GM21515 (cell line): Measurements from ENCODE around the gene ZNF768.
"Not testable (repeated sequence)": the region's sequence is repeated elsewhere in the genome, so short reads cannot be mapped to it uniquely, and the experiment has no call there.

Source experiments
- ATAC-seq: cut with Tn5 transposase; IDR thresholded peaks from one replicate; pipeline ENCODE4 v1.9.1; 2021; ENCODE audit not compliant: unreplicated experiment

Gene ZNF768

DNA sequence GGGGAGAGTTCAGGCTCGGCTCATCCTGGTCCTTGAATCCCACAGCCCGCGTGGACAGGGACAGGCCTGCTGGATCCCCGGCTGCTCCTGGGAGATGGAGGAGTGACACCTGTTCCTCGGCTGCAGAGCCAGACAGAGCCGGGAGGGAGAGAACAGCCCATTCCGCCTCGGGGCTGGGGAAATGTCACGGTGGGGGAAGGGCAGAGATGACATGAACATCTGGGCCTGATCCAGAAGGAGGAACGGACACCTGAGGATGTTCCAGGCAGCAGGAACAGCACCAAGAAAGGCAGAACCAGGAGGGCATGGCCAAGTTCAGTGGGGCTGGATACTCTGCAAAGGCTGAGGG lies 29.7 kb upstream of the ZNF768 start:
- ATAC-seq = no peak

GRCh38 chr16:30555315-30556124 lies 29.2 kb upstream of the ZNF768 start:
- ATAC-seq = no peak

- no peak for ATAC-seq
Observed at GRCh38 chr16:30554557-30555314, 28.4 kb upstream of the ZNF768 start.

- no peak for ATAC-seq
Observed at GRCh38 chr16:30553393-30553899, 27.1 kb upstream of the ZNF768 start.

GRCh38 chr16:30552956-30553355 lies 26.6 kb upstream of the ZNF768 start:
- ATAC-seq = no peak

DNA sequence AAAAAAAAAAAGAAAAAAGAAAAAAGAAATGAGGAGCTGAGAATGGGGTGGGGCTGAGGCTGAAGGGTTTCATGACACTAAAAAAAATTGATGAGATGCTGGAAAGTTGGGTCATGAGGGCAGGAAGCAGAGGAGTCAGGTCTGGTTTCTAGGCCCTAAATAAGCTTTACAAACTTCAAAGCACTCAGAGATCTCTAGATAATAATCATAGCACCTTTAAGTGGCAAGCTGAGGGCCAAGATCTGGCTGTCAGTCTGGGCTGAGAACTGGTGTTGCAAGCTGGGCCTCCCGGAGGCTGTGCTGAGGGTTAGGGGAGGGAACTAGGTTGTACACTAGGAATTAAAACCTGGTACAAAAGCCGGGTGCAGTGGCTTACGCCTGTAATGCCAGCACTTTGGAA lies 25.4 kb upstream of the ZNF768 start:
- ATAC-seq = no peak

GRCh38 chr16:30548416-30549253 lies 22.3 kb upstream of the ZNF768 start:
- ATAC-seq = no peak

DNA sequence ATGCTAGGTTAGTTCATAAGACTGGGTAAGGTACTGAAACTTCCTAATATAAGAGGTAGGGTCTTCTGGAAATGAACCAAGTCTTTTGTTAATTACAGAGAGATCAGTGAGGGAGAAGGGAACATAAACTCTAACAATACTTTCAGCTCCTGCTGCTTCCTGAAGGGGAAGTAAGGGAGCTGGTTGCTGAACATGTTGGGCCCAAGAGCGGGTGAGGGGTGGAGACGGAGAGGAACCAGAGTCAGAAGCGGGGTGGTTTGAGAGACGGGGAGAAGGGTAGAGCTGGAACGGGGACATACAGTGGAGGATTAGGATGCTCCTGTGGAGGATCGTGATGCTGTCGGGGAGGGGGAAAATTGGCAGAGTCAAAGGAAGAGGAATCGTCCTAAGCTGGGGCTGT lies 19.7 kb upstream of the ZNF768 start:
- no peak for ATAC-seq

GRCh38 chr16:30543067-30543466 lies 16.7 kb upstream of the ZNF768 start:
- no peak for ATAC-seq

DNA sequence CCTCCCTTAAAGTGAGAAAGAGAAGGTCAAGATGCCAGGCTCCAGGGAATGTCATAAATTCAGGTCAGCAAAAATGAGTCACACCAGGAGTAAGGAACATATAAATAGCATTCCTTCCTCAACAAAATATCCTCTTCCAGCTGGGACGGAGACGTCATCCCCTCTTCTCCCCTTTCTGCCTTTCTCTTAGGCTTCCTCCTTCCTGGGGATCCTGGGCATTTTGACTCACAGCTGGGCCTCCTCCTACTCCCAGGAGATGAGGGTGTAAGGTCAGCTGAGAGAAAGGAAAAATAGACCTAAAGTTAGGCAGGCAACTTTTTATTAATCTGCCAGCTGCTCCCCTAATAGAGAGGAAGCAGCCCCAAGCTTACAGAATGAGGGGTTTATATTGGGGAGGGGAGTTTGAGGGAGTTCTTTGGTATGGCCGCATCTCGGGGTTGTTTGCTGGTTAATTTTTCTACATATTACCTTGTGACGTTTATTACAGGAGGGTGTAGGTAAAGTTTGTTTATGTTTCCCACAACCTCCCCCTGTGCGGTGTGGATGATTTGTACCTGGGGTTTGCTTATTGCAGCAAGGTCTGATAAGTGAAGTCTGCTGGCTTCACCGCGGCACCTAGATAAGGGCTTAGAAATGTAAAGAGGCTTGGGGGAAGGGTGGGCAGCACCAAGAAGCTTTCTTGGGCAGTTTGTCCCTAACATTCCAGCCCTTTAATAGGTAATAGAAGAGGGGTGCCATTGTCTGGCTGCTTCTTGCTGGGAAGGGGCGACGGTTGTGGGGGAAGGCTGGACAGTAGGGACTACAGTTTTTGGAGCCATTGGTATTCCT lies 15.3 kb upstream of the ZNF768 start:
- ATAC-seq = no peak

DNA sequence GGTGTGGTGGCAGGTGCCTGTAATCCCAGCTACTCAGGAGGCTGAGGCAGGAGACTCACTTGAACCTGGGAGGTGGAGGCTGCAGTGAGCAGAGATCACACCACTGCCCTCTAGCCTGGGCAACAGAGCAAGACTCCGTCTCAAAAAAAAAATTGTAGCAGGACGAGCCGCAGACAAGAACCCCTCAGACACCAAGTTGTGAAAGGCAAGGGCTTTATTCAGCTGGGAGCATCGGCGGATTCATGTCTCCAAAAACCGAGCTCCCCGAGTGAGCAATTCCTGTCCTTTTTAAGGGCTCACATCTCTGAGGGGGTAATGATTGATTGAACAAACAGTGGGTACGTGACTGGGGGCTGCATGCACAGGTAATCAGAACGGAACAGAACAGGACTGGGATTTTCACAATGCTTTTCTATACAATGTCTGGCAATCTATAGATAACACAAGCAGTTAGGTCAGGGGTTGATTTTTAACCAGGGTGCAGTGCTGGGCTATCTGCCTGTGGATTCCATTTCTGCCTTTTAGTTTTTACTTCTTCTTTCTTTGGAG lies 14.6 kb upstream of the ZNF768 start:
- not testable (repeated sequence) for ATAC-seq

GRCh38 chr16:30539986-30540526 lies 13.7 kb upstream of the ZNF768 start:
- ATAC-seq = not testable (repeated sequence)

- ATAC-seq = no peak
Observed at GRCh38 chr16:30539000-30539964, 12.9 kb upstream of the ZNF768 start.

DNA sequence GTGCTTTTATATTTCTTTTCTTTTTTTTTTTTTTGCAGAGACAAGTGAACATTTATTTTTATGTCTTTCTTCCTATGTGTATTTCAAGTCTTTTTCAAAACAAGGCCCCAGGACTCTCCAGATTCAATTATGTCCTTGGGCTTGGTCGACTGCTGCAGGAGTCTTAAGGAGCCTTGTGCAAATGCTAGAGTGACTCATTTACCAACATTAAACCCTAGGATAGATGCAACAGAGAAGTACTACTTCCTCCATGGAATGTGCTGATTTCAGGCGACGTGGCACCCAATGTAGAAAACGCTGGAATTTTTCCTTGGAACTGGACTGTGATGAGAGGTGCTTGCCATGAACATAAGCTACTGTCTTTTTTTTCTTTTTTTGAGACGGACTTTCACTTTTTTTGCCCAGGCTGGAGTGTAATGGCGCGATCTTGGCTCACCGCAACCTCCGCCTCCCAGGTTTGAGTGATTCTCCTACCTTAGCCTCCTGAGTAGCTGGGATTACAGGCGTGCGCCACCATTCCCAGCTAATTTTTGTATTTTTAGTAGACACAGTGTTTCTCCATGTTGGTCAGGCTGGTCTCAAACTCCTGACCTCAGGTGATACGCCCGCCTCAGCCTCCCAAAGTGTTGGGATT lies 10.1 kb upstream of the ZNF768 start:
- ATAC-seq = not testable (repeated sequence)

- peak; percentile 37 for ATAC-seq
Observed at GRCh38 chr16:30535777-30536190, 9.4 kb upstream of the ZNF768 start.

DNA sequence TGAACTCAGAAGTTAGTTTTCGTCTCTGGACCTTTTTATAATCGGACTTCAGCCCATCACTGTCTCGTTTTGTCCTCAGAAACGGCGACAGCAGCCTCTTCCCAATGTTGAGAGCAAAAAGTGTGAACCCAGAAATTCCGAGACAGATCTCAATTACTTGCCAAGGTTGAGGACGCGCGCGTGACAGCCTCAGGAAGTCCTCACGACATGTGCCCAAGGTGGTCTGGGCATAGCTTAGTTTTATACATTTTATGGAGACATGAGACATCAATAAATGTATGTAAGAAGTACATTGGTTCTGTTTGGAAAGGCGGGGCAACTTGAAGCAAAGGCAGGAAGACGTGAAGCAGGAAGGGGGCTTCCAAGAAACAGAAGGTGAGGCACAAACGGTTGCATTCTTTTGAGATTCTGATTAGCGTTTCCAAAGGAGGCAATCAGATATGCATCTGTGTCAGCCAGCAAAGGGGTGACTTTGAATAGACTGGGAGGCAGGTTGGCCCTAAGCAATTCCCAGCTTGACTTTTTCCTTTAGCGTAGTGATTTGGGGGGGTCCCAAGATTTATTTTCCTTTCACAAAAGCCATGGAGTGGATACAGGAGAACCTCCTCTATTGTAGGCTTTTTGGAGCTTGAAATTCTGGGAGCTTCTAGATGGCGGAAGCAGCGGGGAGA lies 8.9 kb upstream of the ZNF768 start:
- peak; percentile 14 for ATAC-seq

- peak; percentile 55 for ATAC-seq
Observed at GRCh38 chr16:30534368-30535105, 8.2 kb upstream of the ZNF768 start, which contains the start of gene ZNF747. Gene ZNF747, minus strand, starts transcription at chr16:30534858. Its CDS starts 179 bp downstream, at chr16:30534679.
